Retinal pigment epithelial cell (primary cell): ENCODE data around the gene SHMT2.

ENCODE experiments used
- DNase-seq: peaks from one replicate; pipeline ENCODE4 v3.0.0-alpha.2; 2010; ENCODE audit warnings: low read depth
- H3K4me3 ChIP-seq: 2 replicates; pipeline ENCODE4 v1.5.1; 2011; ENCODE audit warnings: mild to moderate bottlenecking, low read length, control low read depth, moderate library complexity
- CTCF ChIP-seq: conservative IDR thresholded peaks from 2 replicates; pipeline ENCODE4 v1.5.1; 2011; ENCODE audit warnings: low read depth, low read length, control low read depth, inconsistent platforms

The SHMT2 gene

GRCh38 chr12:57198329-57198728 is 31.2 kb upstream of the SHMT2 start:
- TF ChIP-seq CTCF = no peak
- H3K4me3 ChIP-seq = no peak overlapping the region
- DNase-seq = no peak

DNA sequence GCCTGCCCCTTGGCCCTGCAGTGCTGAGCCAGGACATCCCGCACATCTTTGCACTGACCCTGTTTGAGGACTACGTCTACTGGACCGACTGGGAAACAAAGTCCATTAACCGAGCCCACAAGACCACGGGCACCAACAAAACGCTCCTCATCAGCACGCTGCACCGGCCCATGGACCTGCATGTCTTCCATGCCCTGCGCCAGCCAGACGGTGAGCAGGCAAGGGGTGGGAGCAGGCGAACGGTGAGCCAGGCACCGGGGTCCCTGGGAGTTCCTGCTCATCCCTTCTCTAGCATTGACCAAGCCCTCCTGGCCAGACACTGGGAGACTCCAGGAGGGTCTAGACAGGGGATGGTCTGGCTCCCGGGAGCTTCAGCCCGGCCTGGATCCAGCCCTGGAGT is 30.3 kb upstream of the SHMT2 start:
- no peak overlapping the region for H3K4me3 ChIP-seq
- DNase-seq = no peak
- TF ChIP-seq CTCF = no peak

DNA sequence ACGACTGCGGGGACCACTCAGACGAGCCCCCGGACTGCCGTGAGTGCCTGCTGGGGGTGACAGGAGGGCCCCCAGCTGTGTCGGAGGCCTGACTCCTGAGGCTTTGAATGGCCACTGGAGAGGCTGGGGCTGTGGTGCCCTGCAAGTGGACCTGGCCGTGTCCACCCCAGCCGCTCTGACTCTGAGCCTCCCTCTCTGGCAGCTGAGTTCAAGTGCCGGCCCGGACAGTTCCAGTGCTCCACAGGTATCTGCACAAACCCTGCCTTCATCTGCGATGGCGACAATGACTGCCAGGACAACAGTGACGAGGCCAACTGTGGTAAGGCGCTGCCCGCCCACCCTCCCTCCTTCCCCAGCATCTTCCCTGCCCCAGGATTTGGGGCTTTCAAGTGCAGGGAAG is 29.0 kb upstream of the SHMT2 start:
- no peak for DNase-seq
- TF ChIP-seq CTCF = no peak

GRCh38 chr12:57201219-57201618 is 28.3 kb upstream of the SHMT2 start:
- no peak overlapping the region for H3K4me3 ChIP-seq
- no peak for TF ChIP-seq CTCF
- DNase-seq = no peak

More for the DNA sequence above, 29.0 kb upstream of the SHMT2 start:
- H3K4me3 ChIP-seq = no peak overlapping the region

DNA sequence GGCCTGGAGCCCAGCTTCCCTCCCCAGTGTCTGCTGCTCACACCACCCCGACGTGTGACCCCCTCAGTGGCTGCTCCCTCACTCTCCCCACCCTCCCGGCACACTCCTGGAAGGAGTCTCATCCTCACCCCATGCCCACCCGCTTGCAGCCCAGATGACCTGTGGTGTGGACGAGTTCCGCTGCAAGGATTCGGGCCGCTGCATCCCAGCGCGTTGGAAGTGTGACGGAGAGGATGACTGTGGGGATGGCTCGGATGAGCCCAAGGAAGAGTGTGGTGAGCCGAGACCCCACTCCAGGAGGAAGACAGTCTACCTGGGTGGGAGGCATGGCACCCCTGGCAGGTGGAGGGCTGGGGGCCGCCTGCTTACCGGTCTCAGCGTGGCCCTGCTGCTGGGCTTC is 27.9 kb upstream of the SHMT2 start:
- no peak for DNase-seq
- no peak for TF ChIP-seq CTCF

DNA sequence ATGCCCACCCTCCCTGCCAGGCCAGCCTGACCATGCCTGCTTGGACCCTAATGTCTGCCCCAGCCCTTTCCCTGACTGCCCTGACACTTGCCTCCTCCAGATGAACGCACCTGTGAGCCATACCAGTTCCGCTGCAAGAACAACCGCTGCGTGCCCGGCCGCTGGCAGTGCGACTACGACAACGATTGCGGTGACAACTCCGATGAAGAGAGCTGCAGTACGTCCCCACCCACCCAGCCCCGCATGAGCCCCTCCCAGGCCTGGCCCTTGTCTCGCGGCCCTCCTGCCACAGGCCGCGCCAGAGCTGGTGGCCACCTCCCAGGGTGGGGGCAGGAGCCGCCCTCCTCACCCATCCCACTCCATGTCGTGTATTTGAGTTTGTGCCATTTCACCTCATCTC is 27.2 kb upstream of the SHMT2 start:
- DNase-seq = no peak
- H3K4me3 ChIP-seq = no peak overlapping the region
- no peak for TF ChIP-seq CTCF

More for the DNA sequence above, 27.9 kb upstream of the SHMT2 start:
- no peak overlapping the region for H3K4me3 ChIP-seq

GRCh38 chr12:57203201-57203600 is 26.3 kb upstream of the SHMT2 start:
- TF ChIP-seq CTCF = no peak
- H3K4me3 ChIP-seq = no peak overlapping the region
- DNase-seq = no peak
